ENCODE measurements around the gene POLN.

POLN gene

DNA sequence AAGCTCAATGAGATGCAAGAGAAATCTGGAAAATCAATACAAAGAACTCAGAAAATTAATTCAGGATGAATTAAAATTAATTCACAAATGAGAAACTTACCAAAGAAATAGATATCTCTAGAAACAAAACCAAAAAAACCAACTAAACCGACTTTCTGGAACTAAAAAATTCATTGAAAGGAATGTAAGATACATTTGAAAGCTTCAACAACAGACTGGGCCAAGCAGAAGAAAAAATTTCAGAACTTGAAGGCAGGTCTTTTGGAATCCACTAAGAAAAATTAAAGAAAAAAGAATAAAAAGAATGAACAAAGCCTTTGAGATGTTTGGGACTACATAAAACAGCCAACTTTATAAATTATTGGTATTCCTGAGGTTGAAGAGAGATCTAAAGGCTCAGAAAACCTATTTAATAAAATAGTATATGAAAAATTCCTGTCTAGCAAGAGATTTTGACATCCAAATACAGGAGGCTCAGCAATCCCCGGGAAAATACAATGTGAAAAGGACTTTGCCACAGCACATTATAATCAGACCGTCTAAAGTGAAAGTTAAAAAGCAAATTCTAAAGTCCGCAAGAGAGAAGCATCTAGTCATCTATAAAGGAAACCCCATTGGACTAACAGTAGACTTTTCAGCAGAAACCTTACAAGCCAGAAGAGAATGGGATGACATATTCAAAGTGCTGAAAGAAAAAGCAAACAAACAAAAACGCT is 138.6 kb downstream of the POLN start:
- DNase-seq, result no peak

DNA sequence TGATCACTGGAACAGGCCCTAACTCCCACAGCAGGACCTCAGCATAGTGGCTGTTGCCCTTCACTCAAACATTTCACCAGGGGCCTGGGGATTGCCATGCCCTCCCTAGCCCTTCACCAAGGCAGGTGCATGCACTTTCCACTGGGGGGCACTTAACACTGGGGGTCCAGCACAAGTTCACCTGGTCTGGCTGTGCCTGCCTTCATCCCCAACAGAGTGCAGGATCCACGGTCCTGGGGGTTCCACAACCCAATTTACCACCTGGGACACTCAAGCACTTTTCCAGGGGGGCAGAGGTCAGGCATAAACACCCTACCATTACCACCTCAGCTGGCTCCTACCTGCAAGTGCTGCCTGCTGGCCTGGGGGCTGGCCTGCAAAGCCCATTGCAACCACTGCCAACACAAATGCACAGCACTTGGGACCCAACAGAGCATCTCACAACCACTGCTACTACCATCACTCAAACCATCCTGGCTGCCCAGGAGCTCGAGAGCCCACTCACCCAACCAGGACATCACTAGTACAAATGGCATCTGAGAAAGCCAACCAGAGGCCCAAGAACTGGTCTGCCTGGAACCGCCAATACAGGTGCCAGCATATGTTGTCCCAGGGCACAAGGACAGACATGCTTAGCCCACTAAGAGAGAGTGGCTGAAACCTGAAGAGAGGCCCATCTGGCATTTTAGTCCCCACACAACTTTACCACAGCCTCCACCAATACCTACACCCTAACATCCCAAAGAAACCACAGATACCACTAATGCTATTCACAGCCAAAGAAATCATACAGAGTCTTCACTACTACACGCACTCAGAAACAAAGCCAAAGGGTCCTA is 139.7 kb downstream of the POLN start:
- DNase-seq, result no peak

DNA sequence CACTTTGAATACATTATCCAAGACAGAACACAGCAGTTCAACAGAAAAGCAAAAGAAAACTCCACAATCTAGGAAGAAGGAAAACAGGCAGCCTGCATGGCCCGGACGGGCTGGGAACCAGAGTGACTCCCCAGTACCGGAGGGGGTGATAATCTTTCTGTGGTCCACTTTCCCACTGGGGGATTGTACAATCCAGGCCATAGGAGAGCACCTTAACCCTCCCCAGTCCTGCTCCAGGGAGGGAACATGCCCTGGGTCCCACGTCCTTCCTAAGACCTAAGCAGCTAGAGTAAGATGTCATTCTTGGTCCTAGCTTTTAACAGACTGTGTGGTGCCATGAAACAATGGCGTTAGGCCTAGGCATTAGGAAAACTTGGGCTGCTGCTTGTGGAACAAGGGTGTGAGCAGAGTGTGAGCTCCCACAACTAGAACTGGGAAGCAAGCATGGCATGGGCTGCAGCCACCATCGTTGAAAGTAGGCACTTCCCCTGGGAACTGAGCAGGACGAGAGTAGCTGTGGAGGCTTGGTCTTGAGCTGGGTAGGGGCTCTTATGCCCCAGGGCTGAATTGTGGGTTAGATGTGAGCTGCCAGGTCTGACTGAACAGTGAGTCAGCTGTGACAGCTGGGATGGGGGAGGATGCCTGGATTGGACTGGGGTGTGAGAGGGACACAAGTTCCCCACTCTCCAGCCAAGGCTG is 140.4 kb downstream of the POLN start:
- no peak for DNase-seq

DNA sequence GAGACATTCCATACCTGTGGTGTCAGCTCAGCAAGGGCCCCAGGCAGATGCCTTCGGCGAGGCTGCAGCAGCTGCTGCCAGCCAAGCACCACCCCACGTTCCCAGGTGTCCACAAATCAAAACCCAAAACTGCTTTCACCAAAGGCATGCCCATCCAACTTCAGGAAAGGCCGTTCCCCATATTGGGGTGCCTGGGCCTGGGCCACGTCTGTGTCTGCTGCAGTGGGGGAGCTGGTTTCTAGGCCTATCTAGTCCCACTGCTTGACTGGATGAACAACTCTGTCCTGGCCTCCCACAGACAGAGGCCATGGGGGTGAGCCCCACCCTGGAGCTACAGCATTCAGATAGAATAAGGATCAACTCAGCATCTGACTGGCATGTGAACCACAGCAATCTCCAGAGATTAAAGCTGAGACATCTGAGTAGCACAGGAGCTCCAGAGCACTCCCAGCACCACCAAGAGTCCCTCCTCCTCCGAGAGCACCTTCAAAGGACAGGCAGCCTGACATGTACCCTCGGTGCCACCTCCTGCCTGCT is 145.8 kb downstream of the POLN start:
- no peak for DNase-seq

DNA sequence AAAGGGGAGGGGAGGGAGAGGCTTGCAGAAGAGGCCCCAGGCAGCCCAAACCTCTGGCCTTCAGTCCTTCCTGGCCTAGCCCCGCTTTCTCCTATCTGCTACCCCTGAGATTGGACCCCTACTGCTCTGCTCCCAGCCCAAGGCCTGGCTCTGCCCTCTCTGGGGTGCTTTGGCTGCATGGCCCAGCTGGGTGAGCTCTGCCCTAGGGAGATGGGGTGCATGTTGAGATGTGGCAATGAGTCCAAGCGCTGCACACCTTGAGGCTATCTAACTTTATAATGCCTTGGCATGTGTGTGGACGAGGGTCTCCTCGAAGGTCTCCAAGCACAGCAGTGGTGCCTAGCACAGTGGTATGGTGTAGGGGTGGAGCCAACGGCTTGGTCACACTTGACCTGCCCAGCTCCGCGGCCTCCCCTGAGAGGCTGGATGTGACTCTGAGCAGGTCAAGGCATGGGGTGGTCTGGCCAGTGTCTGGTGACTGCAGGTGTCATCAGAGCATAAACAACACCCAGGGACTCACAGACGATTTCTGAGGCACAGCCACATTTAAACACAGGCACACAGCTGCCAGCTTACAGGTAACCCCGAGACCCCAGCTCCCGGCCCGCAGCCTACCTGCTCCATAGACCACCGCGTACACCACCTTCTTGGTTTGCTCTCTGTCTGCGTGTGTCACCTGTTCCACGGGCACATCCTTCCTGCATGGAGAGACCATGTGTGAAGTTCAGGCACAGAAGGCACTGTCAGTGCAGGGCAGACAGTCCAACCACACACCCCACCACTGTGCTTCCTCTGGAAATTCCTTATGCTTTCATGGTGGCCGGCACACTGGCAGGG is 146.5 kb downstream of the POLN start:
- no peak for DNase-seq

DNA sequence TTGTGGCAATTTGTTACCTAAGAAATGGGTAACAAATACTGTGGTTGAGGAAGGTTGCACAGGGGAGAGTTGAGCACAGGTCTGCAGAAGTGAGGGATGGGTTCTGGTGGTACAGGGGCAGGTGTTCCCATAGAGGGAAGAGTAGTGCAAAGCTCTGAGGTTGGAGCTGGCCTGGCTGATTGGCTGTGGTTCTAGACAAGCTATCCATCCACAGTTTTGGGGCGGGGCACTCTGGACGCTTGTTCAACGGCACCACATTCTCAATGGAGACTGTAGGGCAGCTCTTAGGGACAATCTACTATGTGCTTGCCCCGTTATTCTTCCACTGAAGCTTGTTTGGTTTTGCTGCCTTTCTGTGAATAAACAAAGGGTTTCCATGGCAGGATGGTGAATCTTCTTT is 147.4 kb downstream of the POLN start:
- no peak for DNase-seq

DNA sequence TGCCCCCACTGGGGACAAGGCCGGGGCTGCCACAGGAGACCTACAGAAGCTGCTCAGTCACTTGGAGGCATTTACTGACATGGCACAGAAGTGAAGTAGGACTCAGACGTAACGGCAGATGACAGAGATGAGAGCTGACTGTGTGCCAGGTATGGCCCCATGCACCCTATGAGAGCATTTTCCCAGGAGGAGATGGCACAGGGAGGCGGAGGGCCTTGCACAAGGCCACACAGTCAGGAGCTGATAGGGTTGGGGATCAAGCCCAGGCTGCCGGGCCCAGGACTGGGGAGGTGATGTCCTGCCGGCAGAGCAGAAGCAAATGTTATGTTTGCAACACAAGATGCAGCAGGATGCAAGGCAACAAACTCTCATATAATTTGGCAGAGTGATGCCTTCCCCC is 148.7 kb downstream of the POLN start:
- DNase-seq, result no peak

DNA sequence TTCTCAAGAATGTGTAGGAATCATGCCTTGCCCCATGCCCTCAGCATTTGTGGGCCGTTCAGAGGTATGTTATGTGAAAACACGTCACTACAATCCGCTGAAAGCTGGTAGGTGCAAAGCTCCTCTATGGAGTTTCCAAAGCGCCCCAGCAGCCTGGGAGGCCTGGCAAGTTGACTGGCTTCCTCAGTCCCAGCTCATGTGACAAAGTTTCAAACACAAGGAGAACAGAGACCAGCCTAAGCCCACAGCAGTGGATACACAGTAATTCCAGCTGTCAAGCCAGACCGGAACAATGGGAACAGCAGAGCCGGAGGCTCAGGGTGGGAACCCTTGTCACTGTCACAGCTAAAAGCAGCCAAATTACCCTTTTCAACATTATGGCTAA is 149.3 kb downstream of the POLN start:
- no peak for DNase-seq

DNA sequence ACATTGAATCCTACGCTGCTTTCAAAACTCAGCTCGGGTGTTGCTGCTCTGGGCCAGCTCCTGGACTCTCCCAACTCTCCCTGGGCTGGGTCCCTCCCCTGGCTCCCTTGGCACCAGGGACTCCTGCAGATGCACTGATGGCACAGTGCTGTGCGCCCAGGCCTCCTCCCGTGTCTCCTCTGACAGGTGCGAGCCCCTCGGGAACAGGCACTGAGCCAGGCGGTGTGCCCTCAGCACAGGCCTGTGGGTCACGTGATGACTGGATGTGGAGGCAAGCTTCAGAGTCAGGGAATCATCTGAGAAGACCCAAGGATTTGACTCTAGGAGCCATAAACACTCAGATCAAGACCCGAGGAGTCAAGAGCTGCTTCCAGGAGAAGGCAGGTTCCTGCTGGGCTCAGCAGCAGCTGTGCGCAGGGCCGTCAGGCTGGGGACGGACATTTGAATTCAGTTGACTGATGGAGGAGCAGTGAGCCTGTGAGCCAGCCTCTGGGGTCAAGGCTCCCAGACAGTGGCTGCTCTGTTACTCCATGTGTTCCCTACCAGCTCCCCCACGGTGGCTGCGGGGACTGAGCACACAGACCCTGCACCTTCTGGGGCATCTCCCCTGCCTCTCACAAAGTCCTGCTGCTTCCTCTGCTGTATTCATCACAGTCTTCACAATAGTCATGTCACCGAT is 149.8 kb downstream of the POLN start:
- no peak for DNase-seq

DNA sequence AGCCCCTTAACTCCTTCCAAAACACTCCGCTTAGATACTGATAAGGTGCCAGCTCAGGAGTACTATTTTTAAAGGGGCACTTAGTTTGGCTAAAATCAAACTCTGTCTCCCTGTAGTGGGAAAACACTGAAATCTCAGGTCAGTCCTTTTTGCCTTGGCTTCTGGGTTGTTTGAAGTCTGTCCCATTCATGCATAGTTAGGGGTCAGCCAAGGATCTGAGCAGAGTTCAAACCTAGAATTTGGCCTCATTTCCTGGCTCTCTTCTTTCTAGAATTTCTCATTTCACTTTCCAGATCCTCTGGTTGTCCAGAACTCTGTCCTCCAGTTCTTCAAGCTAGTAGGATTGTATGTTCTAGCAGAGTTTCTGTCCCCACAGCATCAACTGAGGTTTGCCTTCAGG is 151.3 kb downstream of the POLN start:
- DNase-seq, result no peak

DNA sequence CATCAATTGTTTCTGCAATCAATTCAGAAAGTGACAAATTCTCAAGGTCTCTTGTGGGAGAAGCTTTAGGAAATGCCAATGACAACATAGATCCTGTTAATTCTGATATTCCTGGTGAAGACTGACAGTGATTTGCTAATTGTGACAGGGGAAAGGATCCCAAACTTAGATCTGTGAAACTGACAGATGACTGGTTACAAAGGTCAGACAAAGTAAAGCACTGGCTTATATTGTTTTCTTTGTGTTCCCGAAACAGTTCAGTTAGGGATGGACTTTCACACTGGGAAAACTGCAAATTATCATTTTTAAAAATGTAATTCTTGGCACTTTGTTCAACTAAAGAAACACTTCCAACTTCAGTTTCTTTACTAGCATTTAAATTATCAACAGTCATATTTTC is 152.7 kb downstream of the POLN start:
- no peak for DNase-seq

DNA sequence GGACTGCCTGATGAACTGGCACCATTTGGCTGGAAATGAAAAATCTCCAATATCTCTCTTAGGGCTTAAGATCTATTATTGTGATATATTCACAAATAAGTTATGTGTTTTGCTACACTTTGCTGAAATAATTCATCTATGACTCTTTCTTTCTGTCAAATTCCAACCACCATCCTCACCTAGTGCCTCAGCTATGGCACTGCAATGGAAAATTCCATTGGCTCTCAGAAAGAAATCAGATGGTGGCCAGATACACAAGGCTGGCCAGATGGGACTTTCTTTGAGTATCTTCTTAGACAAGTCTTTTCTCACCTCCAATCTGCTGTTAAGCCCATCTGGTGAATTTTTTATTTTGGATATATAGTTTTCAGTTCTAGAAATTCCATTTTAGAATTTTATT is 154.8 kb downstream of the POLN start:
- DNase-seq, result no peak

DNA sequence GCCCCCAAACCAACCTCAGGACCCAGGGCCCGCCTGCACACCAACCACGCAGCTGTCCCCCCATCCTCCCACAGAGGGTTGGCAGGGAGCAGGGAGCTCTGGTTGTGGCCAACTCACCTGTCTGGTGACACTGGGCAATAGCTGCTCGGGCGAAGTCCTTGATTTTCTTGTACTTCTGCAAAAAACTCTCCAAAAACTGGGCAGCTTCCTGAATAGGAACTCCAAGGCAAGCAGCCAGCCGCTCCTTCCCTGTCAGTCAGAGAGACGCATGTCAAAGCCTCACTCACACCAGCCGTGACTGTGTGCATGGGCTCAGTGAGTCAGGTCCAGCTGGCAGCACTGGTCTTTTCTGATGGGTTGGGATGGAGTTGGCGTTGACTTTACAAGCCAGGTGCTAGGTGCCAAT is 156.4 kb downstream of the POLN start:
- no peak for DNase-seq

DNA sequence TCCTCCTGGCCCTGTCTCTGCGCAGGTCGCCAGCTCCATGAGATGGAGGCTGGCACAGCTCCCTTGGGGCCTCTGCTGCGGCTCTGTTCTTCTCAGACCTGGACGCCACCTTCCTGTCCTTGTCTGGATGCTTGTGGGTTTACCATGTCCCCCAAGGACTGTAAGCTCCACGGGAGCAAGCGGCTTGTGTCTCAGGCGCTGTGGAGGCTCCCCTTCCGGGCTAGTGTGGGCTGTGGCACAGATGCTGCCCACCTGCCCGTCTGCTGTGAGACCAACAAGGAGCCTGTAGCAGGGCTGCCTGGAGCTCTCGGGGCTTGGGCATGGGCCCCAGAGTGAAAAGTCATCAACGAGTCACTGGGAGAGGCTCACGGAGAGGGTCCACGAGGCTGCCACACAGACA is 157.6 kb downstream of the POLN start:
- DNase-seq, result no peak

DNA sequence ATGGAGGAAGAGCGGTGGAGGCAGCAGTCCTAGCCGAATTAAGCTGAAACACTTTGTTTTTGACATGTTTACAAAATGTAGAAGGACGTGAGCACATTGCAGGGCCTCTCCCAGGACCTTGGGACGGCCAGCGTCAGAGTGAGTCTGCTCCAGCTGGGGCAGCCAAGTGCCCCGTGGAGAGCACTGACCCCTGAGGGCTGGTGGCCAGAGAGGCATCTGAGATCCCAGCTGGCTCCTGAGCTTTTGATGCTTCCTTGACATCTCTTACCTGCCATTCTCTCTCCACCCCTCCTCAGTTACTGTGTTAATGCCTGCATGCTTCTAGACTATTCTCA is 158.1 kb downstream of the POLN start:
- no peak for DNase-seq

DNA sequence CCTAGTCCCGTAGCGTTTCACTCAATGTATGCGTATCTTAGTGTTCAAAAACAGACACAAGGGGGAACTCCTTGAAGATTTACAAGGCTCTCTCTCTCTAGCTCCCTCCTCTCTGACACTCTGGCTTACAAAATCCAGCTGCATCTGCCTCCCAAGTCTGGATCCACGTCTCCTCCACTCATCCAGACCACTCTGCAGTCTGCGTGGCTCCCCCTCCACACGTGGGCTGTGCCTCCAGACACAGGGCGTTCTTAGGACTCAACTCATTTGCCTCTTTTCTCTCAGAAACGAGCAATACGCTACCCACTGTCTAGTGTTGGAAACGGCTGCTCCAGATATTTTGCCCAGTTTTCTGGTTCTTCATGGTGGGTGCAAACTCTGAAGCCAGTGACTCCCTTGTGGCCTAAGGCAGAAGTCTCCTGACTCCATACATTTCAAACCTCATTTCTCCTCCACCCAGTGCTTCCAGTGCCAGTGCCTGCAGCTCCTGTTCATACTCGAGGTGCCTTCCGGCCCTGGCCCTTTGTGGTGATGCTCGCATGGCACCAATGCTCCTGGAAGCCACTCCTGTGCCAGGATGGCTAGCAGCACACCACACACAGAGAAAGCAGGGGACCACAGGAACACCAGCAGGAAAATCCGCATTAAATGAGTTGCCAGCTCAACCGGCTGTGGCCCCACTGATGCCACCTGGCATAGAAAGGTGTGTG is 158.7 kb downstream of the POLN start:
- DNase-seq, result no peak

DNA sequence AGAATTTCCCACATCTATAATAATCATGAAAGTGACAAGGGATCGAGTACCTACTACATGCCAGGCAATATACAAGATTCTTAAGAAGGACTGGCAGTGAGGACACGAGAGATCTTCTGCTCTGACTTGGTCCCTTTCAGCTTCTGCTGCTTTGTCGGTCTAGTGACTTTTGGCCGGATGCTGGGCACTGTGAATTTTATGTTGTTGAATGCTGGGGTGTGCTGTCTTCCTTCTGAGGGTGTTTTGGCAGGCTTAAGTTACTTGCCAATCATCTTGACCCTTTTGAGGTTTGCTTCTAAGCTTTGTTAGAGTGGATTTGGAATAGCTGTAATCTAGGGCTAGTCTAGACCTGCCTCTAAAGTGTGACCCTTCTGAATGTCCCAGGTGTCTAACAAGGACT is 159.3 kb downstream of the POLN start:
- no peak for DNase-seq

DNA sequence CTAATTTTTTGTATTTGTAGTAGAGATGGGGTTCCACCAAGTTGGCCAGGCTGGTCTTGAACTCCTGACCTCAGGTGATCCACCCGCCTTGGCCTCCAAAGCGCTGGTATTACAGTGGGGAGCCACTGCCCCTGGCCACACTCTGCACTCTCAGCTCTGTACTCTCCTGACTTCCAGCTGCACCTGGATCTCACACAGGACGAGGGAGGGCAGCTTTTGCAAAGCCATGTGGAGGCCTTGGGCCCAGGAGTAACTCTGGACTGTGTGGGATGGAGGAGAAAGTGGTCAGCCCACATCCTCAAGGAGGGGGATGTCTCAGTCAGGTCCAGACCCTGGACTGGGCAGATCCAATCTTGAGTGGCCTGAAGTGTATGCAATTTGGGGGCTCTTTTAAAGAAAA is 159.8 kb downstream of the POLN start:
- no peak for DNase-seq

DNA sequence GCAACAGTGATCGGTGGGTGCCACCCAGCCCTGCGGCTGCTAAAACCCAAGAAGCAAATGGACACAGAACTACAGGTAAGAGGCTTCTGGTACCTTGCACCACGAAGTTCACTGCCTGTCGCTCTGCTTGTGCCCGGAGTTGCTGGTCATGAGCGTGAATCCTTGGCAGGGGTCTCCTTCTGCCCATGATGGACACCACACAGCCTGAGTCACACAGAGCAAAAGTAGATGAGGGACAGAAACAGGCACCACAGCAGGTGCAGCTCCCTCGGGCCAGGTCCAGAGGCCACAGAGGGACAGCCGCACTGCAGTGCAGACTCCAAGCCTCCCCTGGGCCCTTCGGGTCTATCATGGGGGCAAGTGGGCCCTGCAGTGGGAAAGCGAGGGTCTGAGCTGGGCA is 160.4 kb downstream of the POLN start:
- DNase-seq, result no peak

DNA sequence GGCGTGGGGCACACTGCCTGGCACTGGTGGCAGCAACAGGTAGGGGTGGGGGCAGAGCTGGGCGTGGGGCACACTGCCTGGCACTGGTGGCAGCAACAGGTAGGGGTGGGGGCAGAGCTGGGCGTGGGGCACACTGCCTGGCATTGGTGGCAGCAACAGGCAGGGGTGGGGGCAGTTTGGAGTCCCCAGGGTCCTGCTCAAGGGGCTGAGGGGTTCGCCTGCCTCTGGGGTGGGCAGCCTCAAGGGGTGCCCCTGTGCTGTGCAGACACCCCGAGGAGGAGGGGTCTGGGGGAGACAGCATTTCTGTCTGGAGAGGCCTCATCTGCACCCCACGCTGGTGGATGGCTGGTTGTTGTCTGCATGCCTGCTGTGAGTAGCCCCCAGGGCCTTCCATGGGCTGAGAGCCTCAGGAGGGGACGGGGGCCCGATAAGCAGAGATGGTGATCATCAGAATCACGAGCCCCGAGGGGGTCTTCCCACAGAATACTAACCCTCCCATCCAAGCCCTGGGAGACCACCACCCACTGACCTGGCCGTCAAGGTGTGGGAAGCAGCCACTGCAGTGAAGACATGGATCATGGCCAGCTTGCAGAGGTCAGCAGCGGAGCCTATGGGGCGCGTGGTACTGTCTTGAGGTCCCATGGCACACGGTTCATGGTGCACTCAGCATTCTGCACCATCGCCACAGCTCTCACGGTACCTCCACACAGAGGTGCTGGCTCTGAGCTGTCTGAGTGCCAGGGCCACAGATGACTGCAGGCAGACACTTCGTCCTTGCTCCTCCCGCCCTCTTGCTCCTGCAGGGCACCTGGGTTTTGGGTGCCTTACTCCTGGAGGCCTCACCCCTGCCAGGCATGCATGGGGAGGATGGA is 161.3 kb downstream of the POLN start:
- DNase-seq, result no peak

DNA sequence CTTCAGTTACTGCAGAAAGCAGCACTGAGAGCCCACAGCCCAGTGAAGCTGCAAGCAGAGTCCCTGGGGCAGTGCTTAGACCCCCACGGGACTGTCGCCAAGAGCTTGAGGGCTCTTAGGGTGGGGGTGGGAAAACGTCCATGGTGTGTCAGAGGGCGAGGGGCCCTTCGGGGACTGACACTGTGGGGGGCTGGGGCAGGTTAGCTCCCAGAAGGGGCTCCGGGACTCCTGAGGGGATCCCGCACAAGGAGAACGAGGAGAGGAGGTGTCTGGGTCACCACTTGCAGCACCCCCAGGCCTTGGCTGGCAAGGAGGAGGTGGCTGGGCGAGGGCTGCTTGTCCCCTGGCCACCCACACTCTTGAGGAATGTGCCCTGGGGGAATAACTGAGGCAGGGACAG is 162.0 kb downstream of the POLN start:
- DNase-seq, result no peak

Measured in fibroblast of skin of right biceps (primary cell).